Stimulated activated CD4-positive, alpha-beta T cell treated with anti-CD3 and anti-CD28 coated beads, Interleukin-1b, Interleukin-23, amount 100 ng/mL, for 24 hours (primary cell): ENCODE results near the gene MOAP1.
"Not testable (repeated sequence)": the region's sequence is repeated elsewhere in the genome, so short reads cannot be mapped to it uniquely, and the experiment has no call there.

Source experiments
- DNase-seq, 4 experiments: peaks; one replicate each; pipeline ENCODE4 v3.0.0-alpha.2; 2020; ENCODE audit warnings: low read depth in 4 of 4, low spot score in 1 of 4

The MOAP1 gene

GRCh38 chr14:93186466-93186865 is 1.8 kb upstream of the MOAP1 start:
- no peak for DNase-seq

GRCh38 chr14:93185349-93185720 is 638 bp upstream of the MOAP1 start:
- DNase-seq: no peak

- no peak for DNase-seq
Observed at GRCh38 chr14:93183596-93184317, 940 bp downstream of the MOAP1 start.

- no peak for DNase-seq
Observed at GRCh38 chr14:93175492-93175891, 9.2 kb downstream of the MOAP1 start.

- not testable (repeated sequence) for DNase-seq
Observed at GRCh38 chr14:93174731-93175130, 10.0 kb downstream of the MOAP1 start.

- no peak for DNase-seq
Observed at GRCh38 chr14:93173943-93174395, 10.7 kb downstream of the MOAP1 start.

- no peak for DNase-seq
Observed at GRCh38 chr14:93171376-93171775, 13.3 kb downstream of the MOAP1 start.

GRCh38 chr14:93170141-93170540 is 14.6 kb downstream of the MOAP1 start:
- DNase-seq: not testable (repeated sequence)

- DNase-seq: not testable (repeated sequence)
Observed at GRCh38 chr14:93169619-93170018, 15.1 kb downstream of the MOAP1 start.

GRCh38 chr14:93168610-93169009 is 16.1 kb downstream of the MOAP1 start:
- not testable (repeated sequence) for DNase-seq

GRCh38 chr14:93165271-93166265 is 19.1 kb downstream of the MOAP1 start:
- not testable (repeated sequence) for DNase-seq

- DNase-seq: no peak
Observed at GRCh38 chr14:93163564-93163963, 21.1 kb downstream of the MOAP1 start.

- DNase-seq: no peak
Observed at GRCh38 chr14:93161411-93161940, 23.2 kb downstream of the MOAP1 start.

- no peak for DNase-seq
Observed at GRCh38 chr14:93160353-93160801, 24.3 kb downstream of the MOAP1 start.

- DNase-seq: not testable (repeated sequence)
Observed at GRCh38 chr14:93159625-93160352, 24.9 kb downstream of the MOAP1 start.

GRCh38 chr14:93158349-93158748 is 26.3 kb downstream of the MOAP1 start:
- not testable (repeated sequence) for DNase-seq

- no peak for DNase-seq
Observed at GRCh38 chr14:93156693-93157369, 27.9 kb downstream of the MOAP1 start.

GRCh38 chr14:93155667-93156066 is 29.0 kb downstream of the MOAP1 start:
- DNase-seq: no peak

GRCh38 chr14:93153121-93153520 is 31.6 kb downstream of the MOAP1 start:
- no peak for DNase-seq
